Tibial artery (tissue), 4 donors: ENCODE results near the gene MYO5B.

ENCODE experiments used
- DNase-seq, 2 donors: peaks; one replicate each; pipeline ENCODE4 v3.0.0-alpha.2; 2019
- H3K27ac ChIP-seq, 2 donors: fragments of 200-600 bp; sonication (generic) in 1 of 2; 1 replicate in 1 of 2; 2 replicates in 1 of 2; pipeline ENCODE4 v1.5.1; 2018 to 2019; ENCODE audit warnings: mild to moderate bottlenecking in 1 of 2
- H3K27me3 ChIP-seq, 2 donors: fragments of 200-600 bp; sonication (generic) in 1 of 2; one replicate each; pipeline versions ENCODE4 v1.5.1 to v1.6.0; 2016 to 2019
- H3K36me3 ChIP-seq, 3 donors: fragments of 200-600 bp; sonication (generic) in 2 of 3; one replicate each; pipeline ENCODE4 v1.5.1; 2016 to 2019; ENCODE audit warnings: mild to moderate bottlenecking in 2 of 3
- H3K4me1 ChIP-seq, 4 donors: fragments of 200-600 bp; sonication (generic) in 2 of 4; 1 replicate in 3 of 4; 2 replicates in 1 of 4; pipeline ENCODE4 v1.5.1; 2016 to 2019
- H3K4me3 ChIP-seq, 2 donors: fragments of 200-600 bp; sonication (generic) in 1 of 2; 1 replicate in 1 of 2; 2 replicates in 1 of 2; pipeline ENCODE4 v1.5.1; 2018 to 2019; ENCODE audit warnings: mild to moderate bottlenecking in 2 of 2
- H3K9me3 ChIP-seq, 3 donors: fragments of 200-600 bp; sonication (generic) in 1 of 3; one replicate each; pipeline ENCODE4 v1.5.1; 2016 to 2019
- intact Hi-C: fragments of 100-400 bp; cut with DNase I; formaldehyde crosslinking; loops from one replicate; pipeline ENCODE4 v1.15.0; 2023; ENCODE audit warnings: low total_unique reads
- TF ChIP-seq, protein P1 (sequence below), 2 experiments: fragments of 200-600 bp in 1 of 2; fragments of 450-650 bp in 1 of 2; IDR thresholded peaks; one replicate each; pipeline ENCODE4 v1.5.1; 2017 to 2019; ENCODE audit warnings: antibody characterized with exemption in 2 of 2, mild to moderate bottlenecking in 1 of 2, moderate library complexity in 1 of 2

Gene MYO5B

DNA sequence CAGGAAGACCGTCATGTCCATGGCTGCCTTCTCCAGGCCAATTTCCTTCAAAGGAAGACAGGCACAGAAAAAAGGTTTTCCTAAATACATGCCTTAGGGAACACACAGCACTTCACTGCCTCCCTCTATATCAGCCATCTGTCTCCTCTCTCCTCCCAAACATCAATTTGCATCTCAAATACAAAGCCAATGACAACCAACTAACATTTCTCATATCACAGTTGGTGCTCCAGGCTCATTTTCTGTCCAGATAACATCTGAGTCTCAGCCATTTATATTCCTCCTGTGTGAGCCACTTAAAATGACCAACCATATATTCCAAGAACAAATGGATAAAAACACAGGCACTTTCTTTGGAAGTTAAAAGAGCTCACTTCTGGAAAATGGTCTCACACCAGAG, 319.2 kb downstream of the MYO5B start:
- intact Hi-C loops, result no loop called here
- no peaks in the 10 kb centered on the region for H3K27me3 ChIP-seq

DNA sequence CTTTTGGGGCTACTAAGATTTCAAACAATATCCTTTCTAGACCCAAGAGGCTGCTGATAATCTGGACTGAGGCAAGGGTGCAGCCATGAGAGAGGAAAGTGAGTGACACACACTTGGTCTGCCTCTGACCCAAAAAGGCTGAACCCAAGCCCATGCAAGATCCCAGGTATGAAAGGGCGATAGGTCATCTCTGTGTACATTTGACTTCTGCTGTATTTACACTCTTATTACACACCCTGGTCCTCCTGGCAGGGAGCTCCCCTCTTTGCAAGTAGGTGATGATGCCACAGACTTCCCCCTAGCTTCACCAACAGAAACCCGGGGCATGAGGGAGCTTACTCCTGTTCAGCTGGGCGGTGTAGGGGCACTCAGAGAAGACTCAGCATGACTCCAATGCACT, 319.8 kb downstream of the MYO5B start:
- Histone ChIP-seq H3K27ac (no peak overlapping the region), H3K4me1 (no peaks in the 10 kb centered on the region), H3K4me3 (no peak overlapping the region), H3K36me3 (peaks cover 0 to 7% (median 0%) of the 10 kb centered on the region in 3 donors), H3K27me3 (no peaks in the 10 kb centered on the region), H3K9me3 (no peaks in the 10 kb centered on the region)
- TF ChIP-seq, protein P1, sequence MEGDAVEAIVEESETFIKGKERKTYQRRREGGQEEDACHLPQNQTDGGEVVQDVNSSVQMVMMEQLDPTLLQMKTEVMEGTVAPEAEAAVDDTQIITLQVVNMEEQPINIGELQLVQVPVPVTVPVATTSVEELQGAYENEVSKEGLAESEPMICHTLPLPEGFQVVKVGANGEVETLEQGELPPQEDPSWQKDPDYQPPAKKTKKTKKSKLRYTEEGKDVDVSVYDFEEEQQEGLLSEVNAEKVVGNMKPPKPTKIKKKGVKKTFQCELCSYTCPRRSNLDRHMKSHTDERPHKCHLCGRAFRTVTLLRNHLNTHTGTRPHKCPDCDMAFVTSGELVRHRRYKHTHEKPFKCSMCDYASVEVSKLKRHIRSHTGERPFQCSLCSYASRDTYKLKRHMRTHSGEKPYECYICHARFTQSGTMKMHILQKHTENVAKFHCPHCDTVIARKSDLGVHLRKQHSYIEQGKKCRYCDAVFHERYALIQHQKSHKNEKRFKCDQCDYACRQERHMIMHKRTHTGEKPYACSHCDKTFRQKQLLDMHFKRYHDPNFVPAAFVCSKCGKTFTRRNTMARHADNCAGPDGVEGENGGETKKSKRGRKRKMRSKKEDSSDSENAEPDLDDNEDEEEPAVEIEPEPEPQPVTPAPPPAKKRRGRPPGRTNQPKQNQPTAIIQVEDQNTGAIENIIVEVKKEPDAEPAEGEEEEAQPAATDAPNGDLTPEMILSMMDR (IDR thresholded peaks at IDR 0.05), result no peak
- DNase-seq, result no peak
- intact Hi-C loops, result no loop called here

More for the DNA sequence above, 319.2 kb downstream of the MYO5B start:
- Histone ChIP-seq H3K4me3 (no peak overlapping the region), H3K36me3 (peaks cover 0 to 7% (median 0%) of the 10 kb centered on the region in 3 donors), H3K4me1 (no peaks in the 10 kb centered on the region), H3K27ac (no peak overlapping the region), H3K9me3 (no peaks in the 10 kb centered on the region)
- TF ChIP-seq, protein P1 (IDR thresholded peaks at IDR 0.05), result no peak
- DNase-seq, result no peak

DNA sequence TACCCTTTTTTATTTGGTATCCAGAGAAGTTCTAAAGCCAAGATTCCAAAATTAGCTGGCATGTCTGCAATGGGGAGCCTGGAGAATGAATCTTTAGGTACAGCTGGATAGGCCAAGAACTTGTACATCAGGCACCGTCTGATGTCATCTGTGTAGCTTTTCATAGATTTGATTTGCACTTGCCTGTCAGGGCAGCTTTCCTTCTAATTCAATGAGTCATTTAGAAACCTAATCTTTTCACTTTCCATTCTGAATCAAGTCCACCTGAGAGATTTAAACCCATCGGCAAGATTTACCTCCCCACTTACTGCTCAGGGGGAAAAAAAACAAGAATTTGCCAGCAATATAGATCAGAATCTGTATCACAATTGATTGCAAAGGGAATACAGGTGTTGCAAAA, 320.7 kb downstream of the MYO5B start:
- no peaks in the 10 kb centered on the region for H3K4me1 ChIP-seq

DNA sequence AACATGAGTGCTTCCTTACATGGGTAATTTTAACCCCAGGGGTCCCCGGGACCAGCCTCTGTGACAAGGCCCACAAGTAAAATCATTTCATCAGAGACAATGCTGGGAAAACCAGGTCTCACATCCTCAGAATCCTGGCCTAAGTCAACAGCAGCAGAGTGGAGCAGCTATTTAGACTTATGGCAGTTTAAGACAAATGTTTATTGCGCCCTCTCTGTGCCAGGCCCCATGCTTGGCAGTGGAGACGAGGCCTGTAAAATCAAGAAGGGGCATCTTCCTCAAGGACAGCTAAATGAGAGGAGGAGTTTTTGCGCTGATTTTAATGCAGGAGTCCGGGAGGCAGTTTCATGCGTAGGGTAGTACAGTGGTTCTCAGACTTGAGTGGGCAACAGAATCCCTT, 325.6 kb downstream of the MYO5B start:
- no peak for DNase-seq

More for the DNA sequence above, 320.7 kb downstream of the MYO5B start:
- no peak for DNase-seq
- H3K4me3 ChIP-seq, result no peak overlapping the region
- no peak overlapping the region for H3K27ac ChIP-seq
- intact Hi-C loops, result no loop called here
- TF ChIP-seq, protein P1 (IDR thresholded peaks at IDR 0.05), result no peak
- no peaks in the 10 kb centered on the region for H3K9me3 ChIP-seq
- no peaks in the 10 kb centered on the region for H3K27me3 ChIP-seq
- H3K36me3 ChIP-seq, result peaks cover 0 to 10% (median 0%) of the 10 kb centered on the region in 3 donors

DNA sequence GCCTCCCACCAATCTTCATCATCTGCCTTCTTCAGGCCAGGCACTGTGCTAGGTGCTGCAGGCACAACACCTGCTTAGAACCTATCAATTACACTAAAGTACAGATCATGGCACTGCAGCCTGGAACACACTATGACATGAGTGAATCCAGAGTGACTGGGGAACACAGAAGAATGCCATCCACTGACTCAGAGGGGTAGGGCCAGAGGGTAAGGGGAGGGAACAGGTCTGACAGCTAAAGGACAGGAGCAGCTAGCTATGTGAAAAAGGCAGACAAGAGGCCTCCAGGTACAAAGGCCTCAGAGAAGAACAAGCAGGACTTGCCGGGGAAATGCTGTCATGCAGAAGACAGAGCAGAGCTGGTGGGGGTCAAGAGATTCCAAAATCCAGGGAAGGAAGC, 328.3 kb downstream of the MYO5B start:
- no peaks in the 10 kb centered on the region for H3K4me1 ChIP-seq
- no peak overlapping the region for H3K27ac ChIP-seq
- peaks cover 0 to 3% (median 0%) of the 10 kb centered on the region in 3 donors for H3K36me3 ChIP-seq
- intact Hi-C loops, result no loop called here
- H3K9me3 ChIP-seq, result no peaks in the 10 kb centered on the region
- DNase-seq, result no peak
- peaks cover 0 to 4% of the 10 kb centered on the region in 2 donors for H3K27me3 ChIP-seq
- TF ChIP-seq, protein P1 (IDR thresholded peaks at IDR 0.05), result no peak
- H3K4me3 ChIP-seq, result no peak overlapping the region

More for the DNA sequence above, 325.6 kb downstream of the MYO5B start:
- intact Hi-C loops, result no loop called here
- H3K4me3 ChIP-seq, result no peak overlapping the region
- H3K36me3 ChIP-seq, result peaks cover 0 to 3% (median 0%) of the 10 kb centered on the region in 3 donors
- no peaks in the 10 kb centered on the region for H3K9me3 ChIP-seq
- no peaks in the 10 kb centered on the region for H3K4me1 ChIP-seq
- H3K27ac ChIP-seq, result no peak overlapping the region
- no peaks in the 10 kb centered on the region for H3K27me3 ChIP-seq
- TF ChIP-seq, protein P1 (IDR thresholded peaks at IDR 0.05), result no peak

DNA sequence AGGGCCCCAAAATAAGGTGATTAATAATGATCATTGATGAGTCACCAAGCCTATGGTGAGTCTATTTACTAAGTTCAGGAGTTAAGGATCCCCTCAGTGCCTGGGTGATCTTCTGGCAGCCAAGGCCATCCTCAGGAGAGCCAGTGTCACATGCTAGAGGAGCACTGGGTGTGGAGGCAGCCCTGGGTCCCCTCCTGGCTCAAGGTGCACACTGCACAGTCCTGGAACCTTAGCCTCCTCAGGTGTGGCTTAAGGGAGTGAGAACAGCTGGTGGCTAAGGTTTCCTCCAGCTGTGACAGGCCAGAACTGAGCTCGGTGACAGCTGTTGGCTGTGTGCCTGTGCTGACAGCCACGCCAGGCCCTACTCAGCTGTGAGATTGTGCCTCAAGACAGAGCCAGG, 329.5 kb downstream of the MYO5B start:
- H3K27me3 ChIP-seq, result peaks cover 0 to 4% of the 10 kb centered on the region in 2 donors
- DNase-seq, result no peak
- H3K4me3 ChIP-seq, result no peak overlapping the region
- intact Hi-C loops, result no loop called here
- H3K4me1 ChIP-seq, result no peaks in the 10 kb centered on the region
- H3K36me3 ChIP-seq, result peaks cover 0 to 3% (median 0%) of the 10 kb centered on the region in 3 donors
- H3K9me3 ChIP-seq, result no peaks in the 10 kb centered on the region
- H3K27ac ChIP-seq, result no peak overlapping the region
- TF ChIP-seq, protein P1 (IDR thresholded peaks at IDR 0.05), result no peak
